ENCODE measurements around the gene CCL19. TPM values are rescaled to one million over a fixed set of nuclear protein-coding genes. Genes with fewer than 3 reads are reported as not detected.

CCL19 gene
- total and polyA plus RNA-seq, 7 donors = 0.23 to 0.31 TPM; not detected in 5

GRCh38 chr9:34716711-34717110 lies 25.6 kb upstream of the CCL19 start:
- no peak for TF ChIP-seq CTCF (IDR thresholded peaks at IDR 0.05)
- Histone ChIP-seq H3K27me3 (ENCODE audit: insufficient read depth in 3 of 3, low read length in 2 of 3) (peaks cover 0 to 1% (median 0%) of the 10 kb centered on the region in 3 donors), H3K27ac (no peak overlapping the region), H3K4me3 (no peak overlapping the region), H3K36me3 (ENCODE audit: insufficient read depth in 1 of 2, low read depth in 1 of 2) (no peaks in the 10 kb centered on the region), H3K4me1 (no peaks in the 10 kb centered on the region), H3K9me3 (no peaks in the 10 kb centered on the region)
- DNase-seq = no peak
- WGBS, 3 donors = 73 to 77% (median 74%) methylated on average over 4 of the region's 4 CpGs
- ATAC-seq = no peak
- intact Hi-C loops (cut with DNase I) = no loop called here

GRCh38 chr9:34715639-34716215 lies 24.7 kb upstream of the CCL19 start:
- Histone ChIP-seq H3K36me3 (ENCODE audit: insufficient read depth in 1 of 2, low read depth in 1 of 2) (no peaks in the 10 kb centered on the region), H3K9me3 (no peaks in the 10 kb centered on the region), H3K4me1 (no peaks in the 10 kb centered on the region), H3K4me3 (no peak overlapping the region), H3K27me3 (ENCODE audit: insufficient read depth in 3 of 3, low read length in 2 of 3) (peaks cover 0 to 1% (median 0%) of the 10 kb centered on the region in 3 donors), H3K27ac (no peak overlapping the region)
- TF ChIP-seq CTCF (IDR thresholded peaks at IDR 0.05) = no peak
- 85 to 88% (median 85%) methylated on average over 7 of the region's 7 CpGs for WGBS, 3 donors
- intact Hi-C loops (cut with DNase I) = no loop called here
- ATAC-seq = no peak
- DNase-seq = no peak

DNA sequence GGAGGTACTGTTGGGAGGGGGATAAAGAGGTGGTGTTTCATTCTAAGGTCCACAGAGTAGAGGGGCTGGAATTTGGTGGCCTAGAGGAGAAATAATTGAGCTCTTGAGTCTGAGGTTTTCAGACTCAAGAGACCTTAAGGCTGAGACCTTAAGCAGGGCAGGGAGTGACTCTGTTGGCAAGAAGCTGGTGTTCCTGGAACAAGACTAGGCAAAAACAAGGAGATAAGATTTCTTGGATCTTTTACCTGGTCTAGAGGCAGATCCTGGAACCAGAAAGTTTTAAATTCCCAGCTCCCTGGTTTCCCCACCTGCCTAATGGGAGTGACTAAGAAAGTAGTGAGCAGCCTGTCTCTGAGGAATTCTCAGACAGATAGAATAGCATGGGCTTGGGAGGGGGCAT lies 22.9 kb upstream of the CCL19 start:
- H3K36me3 ChIP-seq (ENCODE audit: insufficient read depth in 1 of 2, low read depth in 1 of 2) = no peaks in the 10 kb centered on the region
- DNase-seq = no peak
- H3K27me3 ChIP-seq (ENCODE audit: insufficient read depth in 3 of 3, low read length in 2 of 3) = peaks cover 0 to 1% (median 0%) of the 10 kb centered on the region in 3 donors
- H3K9me3 ChIP-seq = no peaks in the 10 kb centered on the region
- intact Hi-C loops (cut with DNase I) = no loop called here
- no peak for ATAC-seq
- H3K4me3 ChIP-seq = no peak overlapping the region
- no peak overlapping the region for H3K27ac ChIP-seq
- H3K4me1 ChIP-seq = no peaks in the 10 kb centered on the region
- no peak for TF ChIP-seq CTCF (IDR thresholded peaks at IDR 0.05)

DNA sequence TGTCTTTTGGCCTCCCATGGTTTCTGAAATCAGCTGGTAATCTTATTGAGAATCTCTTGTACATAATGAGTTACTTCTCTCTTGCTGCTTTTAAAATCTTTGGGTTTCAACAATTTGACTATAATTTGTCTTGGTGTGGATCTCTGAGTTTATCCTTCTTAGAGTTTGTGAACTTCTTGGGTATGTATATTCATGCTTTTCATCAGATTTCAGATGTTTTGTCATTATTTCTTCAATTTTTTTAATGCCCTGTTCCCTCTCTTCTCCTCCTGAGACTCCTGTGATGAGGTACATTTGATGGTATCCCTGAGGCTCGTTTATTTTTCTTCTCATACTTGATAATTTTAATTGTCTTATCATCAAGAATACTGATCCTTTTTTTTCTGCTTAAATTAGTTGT lies 21.1 kb upstream of the CCL19 start:
- Histone ChIP-seq H3K9me3 (no peaks in the 10 kb centered on the region), H3K36me3 (ENCODE audit: insufficient read depth in 1 of 2, low read depth in 1 of 2) (no peaks in the 10 kb centered on the region), H3K27ac (no peak overlapping the region), H3K4me1 (no peaks in the 10 kb centered on the region), H3K4me3 (no peak overlapping the region), H3K27me3 (ENCODE audit: insufficient read depth in 3 of 3, low read length in 2 of 3) (peaks cover 0 to 1% (median 0%) of the 10 kb centered on the region in 3 donors)
- DNase-seq (no peak), ATAC-seq (no peak)
- no peak for TF ChIP-seq CTCF (IDR thresholded peaks at IDR 0.05)
- 49 to 61% (median 55%) methylated on average over 1 of the region's 1 CpG for WGBS, 3 donors
- intact Hi-C loops (cut with DNase I) = no loop called here

- Histone ChIP-seq H3K9me3 (no peaks in the 10 kb centered on the region), H3K27ac (no peak within 1 kb of the TSS), H3K4me1 (no peaks in the 10 kb centered on the region), H3K4me3 (no peak within 1 kb of the TSS), H3K27me3 (ENCODE audit: insufficient read depth in 3 of 3, low read length in 2 of 3) (no peaks in the 10 kb centered on the region), H3K36me3 (ENCODE audit: insufficient read depth in 1 of 2, low read depth in 1 of 2) (no peaks in the 10 kb centered on the region)
- ATAC-seq (no peak), DNase-seq (no peak)
- no peak for TF ChIP-seq CTCF (IDR thresholded peaks at IDR 0.05)
- intact Hi-C loops (cut with DNase I) = no loop called here
- 72 to 83% (median 83%) methylated on average over 2 of the region's 2 CpGs for WGBS, 3 donors
Observed at GRCh38 chr9:34710023-34710422, 18.9 kb upstream of the CCL19 start, which contains the start of gene CCL21. TSS of gene CCL21 (minus strand) at chr9:34710136. CDS start at chr9:34710066, 70 bp downstream.
